ENCODE data around the gene FOXA3.

The FOXA3 gene

GRCh38 chr19:45825917-45826893 is 37.9 kb upstream of the FOXA3 start:
- no peak overlapping the region for H3K4me3 ChIP-seq (ENCODE audit: low read depth, low read length)
- DNase-seq (ENCODE audit: low read depth), result no peak
- no peak for TF ChIP-seq MAX (IDR thresholded peaks at IDR 0.05; ENCODE audit: low read depth, low read length)
- TF ChIP-seq MYC (IDR thresholded peaks at IDR 0.05; ENCODE audit: low read depth, low read length), result no peak
- no peak for TF ChIP-seq CTCF (IDR thresholded peaks at IDR 0.05; ENCODE audit: low read depth, low read length)
- no peak for TF ChIP-seq POLR2A (IDR thresholded peaks at IDR 0.05; ENCODE audit: extremely low read depth, insufficient read length)

- no peak overlapping the region for H3K4me3 ChIP-seq (ENCODE audit: low read depth, low read length)
- no peak for DNase-seq (ENCODE audit: low read depth)
- TF ChIP-seq MAX (IDR thresholded peaks at IDR 0.05; ENCODE audit: low read depth, low read length) (no peak), MYC (IDR thresholded peaks at IDR 0.05; ENCODE audit: low read depth, low read length) (no peak), POLR2A (IDR thresholded peaks at IDR 0.05; ENCODE audit: extremely low read depth, insufficient read length) (no peak), CTCF (IDR thresholded peaks at IDR 0.05; ENCODE audit: low read depth, low read length) (no peak)
Observed at GRCh38 chr19:45826934-45827333, 37.2 kb upstream of the FOXA3 start.

GRCh38 chr19:45827459-45828093 is 36.5 kb upstream of the FOXA3 start:
- TF ChIP-seq MAX (IDR thresholded peaks at IDR 0.05; ENCODE audit: low read depth, low read length) (no peak), POLR2A (IDR thresholded peaks at IDR 0.05; ENCODE audit: extremely low read depth, insufficient read length) (no peak), CTCF (IDR thresholded peaks at IDR 0.05; ENCODE audit: low read depth, low read length) (no peak), MYC (IDR thresholded peaks at IDR 0.05; ENCODE audit: low read depth, low read length) (no peak)
- no peak for DNase-seq (ENCODE audit: low read depth)
- H3K4me3 ChIP-seq (ENCODE audit: low read depth, low read length), result no peak overlapping the region

GRCh38 chr19:45828523-45828922 is 35.6 kb upstream of the FOXA3 start:
- TF ChIP-seq MAX (IDR thresholded peaks at IDR 0.05; ENCODE audit: low read depth, low read length) (no peak), POLR2A (IDR thresholded peaks at IDR 0.05; ENCODE audit: extremely low read depth, insufficient read length) (no peak)
- no peak for DNase-seq (ENCODE audit: low read depth)
- no peak overlapping the region for H3K4me3 ChIP-seq (ENCODE audit: low read depth, low read length)

GRCh38 chr19:45828945-45829344 is 35.2 kb upstream of the FOXA3 start:
- no peak overlapping the region for H3K4me3 ChIP-seq (ENCODE audit: low read depth, low read length)
- DNase-seq (ENCODE audit: low read depth), result no peak
- TF ChIP-seq MYC (IDR thresholded peaks at IDR 0.05; ENCODE audit: low read depth, low read length) (no peak), CTCF (IDR thresholded peaks at IDR 0.05; ENCODE audit: low read depth, low read length) (no peak), MAX (IDR thresholded peaks at IDR 0.05; ENCODE audit: low read depth, low read length) (no peak), POLR2A (IDR thresholded peaks at IDR 0.05; ENCODE audit: extremely low read depth, insufficient read length) (no peak)

- no peak for TF ChIP-seq POLR2A (IDR thresholded peaks at IDR 0.05; ENCODE audit: extremely low read depth, insufficient read length)
- no peak for TF ChIP-seq MYC (IDR thresholded peaks at IDR 0.05; ENCODE audit: low read depth, low read length)
- no peak for TF ChIP-seq CTCF (IDR thresholded peaks at IDR 0.05; ENCODE audit: low read depth, low read length)
- no peak for TF ChIP-seq MAX (IDR thresholded peaks at IDR 0.05; ENCODE audit: low read depth, low read length)
- no peak overlapping the region for H3K4me3 ChIP-seq (ENCODE audit: low read depth, low read length)
- no peak for DNase-seq (ENCODE audit: low read depth)
Observed at GRCh38 chr19:45834970-45835369, 29.2 kb upstream of the FOXA3 start.
